NT2/D1 (cell line): ENCODE measurements around the gene SIGLEC15.

ENCODE experiments used
- DNase-seq: peaks from one replicate; pipeline ENCODE4 v3.0.0-alpha.2; 2011; ENCODE audit warnings: low read depth, low spot score
- H3K27me3 ChIP-seq: 2 replicates; pipeline ENCODE4 v1.6.0; 2011; ENCODE audit warnings: mild to moderate bottlenecking; ENCODE audit not compliant: insufficient read length, insufficient read depth
- H3K36me3 ChIP-seq: 2 replicates; pipeline ENCODE4 v1.6.1; 2011; ENCODE audit warnings: mild to moderate bottlenecking, low read length, mixed read lengths; ENCODE audit not compliant: insufficient read depth, insufficient read length
- H3K4me1 ChIP-seq: 2 replicates; pipeline ENCODE4 v1.5.1; 2011; ENCODE audit not compliant: insufficient read depth, insufficient read length
- H3K4me3 ChIP-seq: 2 replicates; pipeline ENCODE4 v1.5.1; 2011; ENCODE audit warnings: low read depth; ENCODE audit not compliant: insufficient read length
- H3K9ac ChIP-seq: 2 replicates; pipeline ENCODE4 v1.6.0; 2011; ENCODE audit warnings: low read depth; ENCODE audit not compliant: insufficient read length
- H3K9me3 ChIP-seq: 2 replicates; pipeline ENCODE4 v1.5.1; 2011; ENCODE audit warnings: mild to moderate bottlenecking, low read length; ENCODE audit not compliant: insufficient read depth
- SUZ12 ChIP-seq: IDR thresholded peaks from 2 replicates; pipeline ENCODE4 v1.6.1; 2011; ENCODE audit not compliant: insufficient read length, insufficient read depth; ENCODE audit errors: extremely low read depth
- YY1 ChIP-seq: IDR thresholded peaks from 2 replicates; pipeline ENCODE4 v1.6.1; 2011; ENCODE audit not compliant: insufficient read length, insufficient read depth
- ZNF274 ChIP-seq: IDR thresholded peaks from 2 replicates; pipeline ENCODE4 v1.6.1; 2011; ENCODE audit warnings: mild to moderate bottlenecking, low read depth, low read length

Gene SIGLEC15

DNA sequence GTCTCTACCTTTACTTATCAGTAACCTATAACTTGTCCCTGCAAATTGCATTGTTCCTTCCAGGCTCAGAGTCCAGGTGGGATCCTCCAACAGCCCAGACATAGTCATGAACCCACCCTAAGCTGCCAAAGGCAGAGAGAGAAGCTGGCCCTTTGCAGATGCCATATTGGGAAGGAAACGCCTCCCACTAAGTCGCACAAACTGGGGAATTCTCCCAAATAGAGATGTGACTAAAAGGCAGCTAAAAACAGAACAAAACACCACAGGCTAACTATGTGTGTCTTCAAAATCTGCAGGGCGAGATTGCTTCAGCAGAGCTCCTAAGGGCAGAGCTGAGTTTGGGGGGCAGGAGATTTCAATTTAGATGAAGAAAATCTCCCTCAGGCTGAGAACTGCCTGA lies 38.5 kb upstream of the SIGLEC15 start:
- Histone ChIP-seq H3K36me3 (no peaks in the 10 kb centered on the region), H3K9me3 (no peaks in the 10 kb centered on the region), H3K4me1 (no peaks in the 10 kb centered on the region), H3K4me3 (no peak overlapping the region), H3K9ac (no peak overlapping the region), H3K27me3 (no peaks in the 10 kb centered on the region)
- TF ChIP-seq ZNF274 = no peak
- no peak for DNase-seq

DNA sequence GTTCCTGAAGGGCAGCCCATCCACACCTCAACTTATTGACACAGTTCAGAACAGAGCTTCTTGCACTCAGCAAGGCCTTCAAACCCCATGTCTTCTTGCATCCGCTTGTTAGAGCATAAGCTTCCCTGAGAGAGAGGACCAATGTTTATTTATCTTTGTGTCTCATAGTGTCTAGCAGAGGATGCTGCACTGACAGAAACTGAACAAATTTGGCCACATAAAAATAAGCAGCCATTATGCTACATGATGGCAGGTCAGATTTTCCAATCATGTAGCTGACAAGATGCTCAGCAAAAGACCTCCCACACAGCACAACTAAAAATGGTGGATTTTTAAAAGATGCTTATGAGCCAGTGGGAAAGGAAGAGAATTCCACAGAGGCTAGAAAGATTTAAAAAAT lies 38.1 kb upstream of the SIGLEC15 start:
- Histone ChIP-seq H3K27me3 (no peaks in the 10 kb centered on the region), H3K9me3 (no peaks in the 10 kb centered on the region), H3K9ac (no peak overlapping the region), H3K4me3 (no peak overlapping the region), H3K36me3 (no peaks in the 10 kb centered on the region), H3K4me1 (no peaks in the 10 kb centered on the region)
- no peak for DNase-seq
- TF ChIP-seq YY1 (no peak), ZNF274 (no peak), SUZ12 (no peak)

DNA sequence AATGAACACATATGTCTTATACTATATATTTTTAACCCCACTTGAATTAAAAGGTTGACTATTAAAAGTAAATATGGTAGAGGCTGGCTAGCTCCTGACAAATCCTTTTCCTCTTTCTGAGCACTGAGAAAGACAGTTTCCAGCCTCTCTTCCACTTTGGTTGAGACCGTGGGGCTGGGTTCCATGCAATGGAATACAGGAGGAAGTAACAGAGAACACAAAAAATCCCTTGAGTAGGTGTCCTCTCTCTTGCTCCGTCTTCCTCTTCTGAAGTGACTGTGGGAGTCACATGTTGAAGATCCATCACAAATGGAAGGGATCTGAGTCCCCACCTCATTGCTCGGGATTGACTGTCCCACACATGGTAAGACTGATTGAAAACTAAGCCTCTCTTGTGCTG lies 36.6 kb upstream of the SIGLEC15 start:
- no peaks in the 10 kb centered on the region for H3K9me3 ChIP-seq
- TF ChIP-seq YY1 = no peak
- TF ChIP-seq SUZ12 = no peak
- no peak for TF ChIP-seq ZNF274
- no peaks in the 10 kb centered on the region for H3K27me3 ChIP-seq
- H3K36me3 ChIP-seq = no peaks in the 10 kb centered on the region
- H3K9ac ChIP-seq = no peak overlapping the region
- H3K4me1 ChIP-seq = no peaks in the 10 kb centered on the region
- DNase-seq = no peak
- no peak overlapping the region for H3K4me3 ChIP-seq

DNA sequence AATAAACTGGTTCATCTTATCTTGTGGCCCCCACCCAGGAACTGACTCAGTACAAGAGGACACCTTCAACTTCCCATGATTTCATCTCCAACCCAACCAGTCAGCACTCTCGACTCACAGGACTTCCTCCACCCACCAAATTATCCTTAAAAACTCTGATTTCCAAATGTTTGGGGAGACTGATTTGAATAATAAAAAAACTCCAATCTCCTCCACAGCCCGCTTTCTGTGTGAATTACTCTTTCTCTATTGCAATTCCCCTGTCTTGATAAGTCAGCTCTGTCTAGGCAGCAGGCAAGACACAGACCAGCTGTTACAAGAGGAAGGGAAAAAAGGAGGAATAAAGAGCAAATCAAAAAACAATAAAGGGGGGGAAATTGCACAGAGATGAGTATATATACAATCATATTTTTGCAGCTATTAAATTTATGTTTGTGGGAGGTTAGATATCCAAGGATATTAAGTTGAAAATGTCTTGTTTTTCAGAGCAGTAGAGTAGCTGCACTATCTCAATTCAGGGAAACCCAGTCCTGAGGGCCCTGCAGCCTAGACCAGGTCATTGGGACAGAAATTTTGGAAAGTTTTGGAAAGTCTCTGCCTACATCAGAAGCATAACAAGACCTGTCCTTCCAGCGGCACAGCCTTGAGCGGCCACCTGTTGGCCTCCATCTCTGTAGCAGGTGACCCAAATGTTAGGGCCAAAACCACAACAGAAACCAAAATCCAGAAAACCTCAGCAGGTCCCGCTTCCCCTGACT lies 32.8 kb upstream of the SIGLEC15 start:
- no peak for TF ChIP-seq SUZ12
- no peak for TF ChIP-seq ZNF274
- no peak for TF ChIP-seq YY1
- H3K4me3 ChIP-seq = no peak overlapping the region
- H3K4me1 ChIP-seq = no peaks in the 10 kb centered on the region
- no peaks in the 10 kb centered on the region for H3K9me3 ChIP-seq
- H3K36me3 ChIP-seq = no peaks in the 10 kb centered on the region
- H3K27me3 ChIP-seq = no peaks in the 10 kb centered on the region
- H3K9ac ChIP-seq = no peak overlapping the region
- DNase-seq = no peak

DNA sequence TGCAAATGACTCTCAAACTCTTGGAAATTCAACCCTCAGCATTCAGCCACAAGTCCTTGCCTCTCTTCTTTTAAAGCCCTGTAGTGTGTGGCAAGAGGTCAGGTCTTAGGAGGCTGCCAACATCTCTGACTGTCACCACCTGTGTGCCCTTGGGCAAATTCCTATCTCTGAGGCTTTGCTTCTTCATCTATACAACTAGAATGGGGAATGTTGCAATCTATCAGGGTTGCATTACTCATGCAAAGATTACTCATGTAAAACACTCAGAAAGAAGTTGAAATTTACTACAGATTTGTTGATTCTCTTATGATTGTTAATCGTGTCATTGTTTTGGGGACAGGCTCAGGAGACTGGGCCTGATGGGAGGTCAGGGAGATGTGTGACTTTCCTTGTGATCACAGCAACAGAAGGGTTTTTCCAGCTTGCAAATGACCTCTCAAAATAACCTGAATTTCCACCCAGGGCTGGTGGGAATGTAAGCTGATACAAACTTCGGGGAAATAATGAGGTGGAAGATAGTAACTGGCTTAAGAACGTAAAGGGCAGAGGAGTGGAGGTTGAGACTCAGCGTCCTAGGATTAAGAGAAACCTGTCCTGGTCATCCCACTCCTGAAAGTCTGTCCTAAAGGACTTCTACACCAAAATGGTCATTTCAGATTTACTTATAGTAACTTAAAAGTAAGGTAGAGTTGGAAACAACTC lies 32.1 kb upstream of the SIGLEC15 start:
- Histone ChIP-seq H3K36me3 (no peaks in the 10 kb centered on the region), H3K9me3 (no peaks in the 10 kb centered on the region), H3K4me1 (no peaks in the 10 kb centered on the region), H3K4me3 (no peak overlapping the region), H3K9ac (no peak overlapping the region), H3K27me3 (no peaks in the 10 kb centered on the region)
- no peak for DNase-seq
- TF ChIP-seq YY1 (no peak), SUZ12 (no peak), ZNF274 (no peak)

DNA sequence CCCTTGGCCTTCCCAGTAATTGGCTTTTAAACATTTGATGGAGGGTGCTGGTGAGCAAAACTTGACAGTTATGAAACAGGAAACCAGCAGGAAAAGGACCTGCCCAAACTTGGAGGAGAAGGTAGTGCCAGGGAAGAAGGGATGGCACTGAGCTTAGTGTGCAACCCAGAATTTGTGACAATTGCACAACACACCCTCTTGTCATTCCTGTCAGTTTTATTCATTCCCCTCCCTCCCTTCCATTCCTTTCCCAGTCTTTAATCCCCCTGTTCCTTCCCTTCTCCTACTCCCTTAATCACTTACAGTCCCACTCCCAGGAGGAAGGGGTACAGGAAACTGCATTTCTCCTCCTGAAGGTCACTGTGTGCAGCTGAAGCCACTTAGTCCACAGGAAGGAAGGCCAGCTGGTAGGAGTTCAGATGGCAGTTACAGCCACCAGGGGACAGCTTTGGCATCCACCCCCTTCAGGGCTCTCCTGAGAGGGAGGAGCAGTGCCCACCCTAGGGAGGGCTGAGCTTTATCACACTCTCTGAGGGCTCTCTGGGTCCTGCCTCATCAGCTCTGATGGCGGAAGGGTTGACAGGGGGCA lies 24.0 kb upstream of the SIGLEC15 start:
- Histone ChIP-seq H3K36me3 (no peaks in the 10 kb centered on the region), H3K4me1 (no peaks in the 10 kb centered on the region), H3K4me3 (no peak overlapping the region), H3K9me3 (peaks cover 5% of the 10 kb centered on the region; the same call in 1 of the 2 replicates), H3K9ac (no peak overlapping the region), H3K27me3 (no peaks in the 10 kb centered on the region)
- DNase-seq = no peak
- TF ChIP-seq ZNF274 (no peak), YY1 (no peak), SUZ12 (no peak)

DNA sequence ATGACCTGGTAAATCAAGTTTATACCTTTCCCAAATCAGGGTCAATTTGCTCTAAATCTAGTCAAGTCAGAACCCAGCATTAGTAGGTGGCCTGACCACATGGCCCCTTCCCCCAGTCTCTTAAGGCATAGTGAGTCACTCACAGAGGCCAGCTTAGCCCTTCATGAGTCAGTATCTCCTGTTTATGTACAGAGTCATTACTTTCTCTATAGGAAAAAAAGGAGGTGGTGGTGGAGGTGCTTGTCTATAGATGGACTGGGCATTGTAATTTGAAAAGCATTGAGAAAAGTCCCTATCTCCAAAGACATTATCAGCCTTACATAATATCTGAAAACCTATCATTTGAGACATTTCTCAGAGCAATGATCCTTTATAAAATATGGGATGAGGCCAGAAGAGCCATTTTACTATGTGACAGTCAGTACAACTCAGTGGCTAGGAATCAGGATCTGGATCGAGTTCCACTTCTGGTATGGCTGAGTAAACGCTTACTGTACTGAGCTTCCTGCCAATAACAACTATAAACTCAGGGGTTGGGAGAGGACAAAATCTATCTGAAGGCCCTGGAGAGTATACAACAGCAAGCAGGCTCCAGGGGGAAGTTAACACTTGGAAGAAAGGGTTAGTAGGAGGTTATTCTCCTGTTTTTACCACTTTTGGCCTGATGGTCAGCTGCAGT lies 22.5 kb upstream of the SIGLEC15 start:
- no peak for TF ChIP-seq ZNF274
- no peak for TF ChIP-seq SUZ12
- TF ChIP-seq YY1 = no peak
- Histone ChIP-seq H3K4me3 (no peak overlapping the region), H3K9ac (no peak overlapping the region), H3K36me3 (no peaks in the 10 kb centered on the region), H3K27me3 (no peaks in the 10 kb centered on the region), H3K4me1 (peaks cover 3% of the 10 kb centered on the region), H3K9me3 (peaks cover 5% of the 10 kb centered on the region; the same call in 1 of the 2 replicates)
- DNase-seq = no peak
